ENCODE measurements around the gene ZNF3.

The ZNF3 gene

GRCh38 chr7:100088095-100088620, 6.6 kb upstream of the ZNF3 start:
- no peak for DNase-seq

GRCh38 chr7:100087055-100087750, 5.7 kb upstream of the ZNF3 start:
- no peak for DNase-seq

- DNase-seq = no peak
Observed at GRCh38 chr7:100085515-100085914, 4.0 kb upstream of the ZNF3 start.

DNA sequence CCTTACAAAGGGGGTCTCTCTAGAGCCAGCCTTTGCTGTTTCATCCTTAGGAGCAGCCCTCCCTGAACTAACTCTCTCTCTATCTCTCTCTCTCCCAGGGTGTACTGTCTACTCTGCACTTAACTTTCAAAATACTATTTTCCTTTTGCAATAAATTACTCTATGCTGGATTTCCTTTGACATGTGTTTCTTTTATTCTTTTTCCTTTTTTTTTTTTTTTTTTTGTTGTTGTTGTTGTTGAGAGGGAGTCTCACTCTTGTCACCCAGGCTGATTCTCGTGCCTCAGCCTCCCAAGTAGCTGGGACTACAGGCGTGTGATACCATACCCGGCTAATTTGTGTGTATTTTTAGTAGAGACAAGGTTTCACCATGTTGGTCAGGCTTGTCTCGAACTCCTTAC, 1.5 kb upstream of the ZNF3 start:
- DNase-seq = no peak

DNA sequence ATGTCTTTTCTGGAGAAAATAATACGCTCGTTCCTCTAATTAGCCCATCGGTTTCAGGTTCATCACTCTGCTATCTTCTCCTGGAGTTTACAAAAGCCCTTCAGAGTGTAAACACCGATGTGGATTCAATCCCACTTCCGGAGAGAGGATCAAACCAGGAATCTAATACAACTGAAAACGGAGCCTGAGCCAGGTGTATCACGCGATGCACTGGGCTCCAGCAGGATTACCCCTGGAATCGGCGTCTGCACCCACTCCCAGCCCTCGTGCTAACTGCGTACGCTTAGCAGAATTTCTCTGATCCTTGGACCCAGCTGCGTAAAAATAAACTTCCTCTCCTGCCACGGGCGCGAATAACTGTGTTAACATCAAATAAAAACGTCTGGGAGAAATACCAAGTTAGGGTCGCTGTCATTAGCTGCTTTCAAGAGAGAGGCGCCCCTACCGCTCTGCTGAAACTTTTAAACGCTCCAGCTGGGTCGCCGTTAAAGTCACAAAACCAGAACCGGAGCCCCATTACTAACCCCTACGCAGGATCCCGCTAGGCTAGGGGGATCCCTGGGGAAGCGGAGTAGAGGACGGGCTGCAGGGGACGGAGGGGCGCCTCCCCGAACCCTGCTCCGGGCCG, 502 bp downstream of the ZNF3 start:
- no peak for DNase-seq

GRCh38 chr7:100079024-100079560, 2.4 kb downstream of the ZNF3 start:
- no peak for DNase-seq

- no peak for DNase-seq
Observed at GRCh38 chr7:100077205-100077604, 4.3 kb downstream of the ZNF3 start.

DNA sequence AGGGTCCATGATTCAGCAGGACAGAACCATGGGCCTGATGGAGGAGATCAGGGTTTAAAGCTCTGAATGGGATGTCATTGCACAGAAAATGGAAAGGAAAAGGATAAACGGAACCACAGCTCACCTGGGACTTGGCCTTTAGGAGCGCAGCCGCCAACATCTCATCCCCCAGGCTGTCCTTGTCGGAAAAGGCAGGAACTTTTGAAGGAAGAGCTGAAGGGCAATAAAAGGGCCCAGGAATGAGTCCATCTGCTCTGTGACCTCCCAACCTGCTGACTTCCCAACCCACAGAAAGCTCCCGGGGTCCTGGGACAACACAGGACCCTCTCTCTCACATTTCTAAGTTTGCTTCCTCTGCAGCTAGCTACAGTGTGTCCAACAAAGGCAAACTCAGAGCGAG, 6.1 kb downstream of the ZNF3 start:
- DNase-seq = no peak

GRCh38 chr7:100074841-100075240, 6.7 kb downstream of the ZNF3 start:
- no peak for DNase-seq

GRCh38 chr7:100072462-100072861, 9.1 kb downstream of the ZNF3 start:
- DNase-seq = no peak

DNA sequence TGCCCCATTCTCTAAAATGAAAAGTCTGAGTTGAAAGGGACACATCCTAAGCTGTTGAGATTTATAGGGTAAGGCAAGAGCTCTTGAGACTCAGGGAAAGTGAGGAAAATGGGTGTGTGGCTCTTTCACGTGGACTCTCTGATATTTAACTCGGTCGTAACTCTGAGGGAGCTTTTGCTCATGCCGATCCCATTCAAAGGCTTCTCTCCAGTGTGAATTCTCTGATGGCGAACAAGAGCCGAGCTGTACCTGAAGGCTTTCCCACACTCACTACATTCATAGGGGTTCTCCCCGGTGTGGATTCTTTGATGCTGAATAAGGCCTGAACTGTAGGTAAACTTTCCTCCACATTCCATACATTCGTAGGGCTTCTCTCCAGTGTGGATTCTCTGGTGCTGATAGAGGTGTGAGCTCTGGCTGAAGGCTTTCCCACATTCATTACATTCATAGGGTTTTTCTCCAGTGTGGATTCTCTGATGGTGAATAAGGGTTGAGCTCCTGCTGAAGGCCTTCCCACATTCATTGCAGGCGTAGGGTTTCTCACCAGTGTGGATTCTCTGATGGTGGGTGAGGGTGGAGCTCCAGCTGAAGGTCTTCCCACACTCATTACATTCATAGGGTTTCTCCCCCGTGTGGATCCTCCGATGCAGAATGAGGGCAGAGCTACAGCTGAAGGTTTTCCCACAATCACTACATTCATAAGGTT, 10.4 kb downstream of the ZNF3 start:
- no peak for DNase-seq

DNA sequence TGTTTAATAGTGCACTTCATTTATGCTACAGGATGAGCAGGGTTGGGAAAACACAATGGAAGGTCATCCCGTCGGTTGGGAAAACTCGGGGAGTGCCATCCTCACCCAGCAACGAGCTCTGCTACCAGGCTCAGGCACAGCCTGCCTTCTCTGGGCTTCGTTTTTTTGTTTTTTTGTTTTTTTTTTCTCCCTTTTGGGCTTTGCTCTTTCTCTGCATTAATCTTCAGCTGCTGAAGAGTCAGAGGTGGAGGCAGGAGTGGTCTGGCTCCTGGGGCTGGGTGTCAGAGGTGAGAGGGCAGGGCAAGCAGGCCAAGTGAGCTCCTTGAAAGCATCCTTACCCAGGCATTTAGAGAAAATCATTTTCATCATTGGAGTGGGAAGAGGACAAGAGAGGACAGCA, 11.5 kb downstream of the ZNF3 start:
- no peak for DNase-seq

DNA sequence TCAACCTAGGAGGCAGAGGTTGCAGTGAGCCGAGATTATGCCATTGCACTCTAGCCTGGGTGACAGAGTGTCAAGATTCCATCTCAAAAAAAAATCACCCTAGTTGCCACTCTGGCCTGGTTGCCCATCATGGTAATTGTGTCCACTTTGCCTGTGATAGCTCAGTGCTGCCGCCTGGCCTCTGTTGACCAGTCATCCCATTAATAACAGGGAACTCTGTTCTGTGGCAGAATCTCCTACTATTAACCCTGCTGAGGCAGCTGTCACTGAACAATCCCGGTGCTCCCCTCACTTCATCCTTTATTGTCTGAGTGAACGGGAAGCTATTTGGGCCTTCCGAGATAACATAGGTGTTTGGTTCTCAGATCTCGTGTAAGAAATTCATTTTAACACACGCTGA, 14.6 kb downstream of the ZNF3 start:
- no peak for DNase-seq

DNA sequence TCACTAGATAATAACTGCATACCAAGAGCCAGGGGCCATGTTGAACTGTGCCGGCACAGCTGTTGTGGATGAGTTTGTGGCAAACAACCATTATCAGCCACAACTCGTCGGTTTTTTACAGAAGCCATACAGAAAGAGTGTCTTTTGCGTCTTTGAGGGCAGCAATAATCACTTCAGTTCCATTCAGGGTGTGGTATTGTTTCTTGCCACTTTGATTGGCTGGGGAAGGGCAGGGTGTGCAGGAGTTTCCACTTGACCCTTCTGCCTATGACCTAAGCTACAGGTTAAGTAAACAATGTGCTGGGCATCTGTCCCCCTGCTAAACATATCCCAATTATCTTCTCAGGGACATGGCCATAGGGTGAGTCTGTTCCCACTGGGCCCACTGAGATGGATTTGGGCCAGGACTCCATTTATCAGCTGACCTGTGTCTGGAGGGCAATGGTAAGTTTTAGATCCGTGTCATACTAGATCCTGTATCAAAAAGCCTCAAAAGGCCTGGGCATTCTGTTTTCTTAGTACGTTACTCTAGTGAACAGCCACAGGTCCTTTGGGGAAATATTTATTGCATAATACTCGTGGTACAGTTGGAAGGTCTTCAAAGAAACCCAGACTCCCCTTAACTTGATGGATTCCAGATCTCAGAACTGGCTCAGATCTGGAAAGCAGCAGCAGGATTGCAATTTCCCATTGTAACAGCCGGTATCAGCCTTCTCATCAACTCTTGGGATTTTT, 15.9 kb downstream of the ZNF3 start:
- no peak for DNase-seq

GRCh38 chr7:100064162-100064561, 17.4 kb downstream of the ZNF3 start:
- no peak for DNase-seq

- no peak for DNase-seq
Observed at GRCh38 chr7:100063376-100063775, 18.1 kb downstream of the ZNF3 start.

DNA sequence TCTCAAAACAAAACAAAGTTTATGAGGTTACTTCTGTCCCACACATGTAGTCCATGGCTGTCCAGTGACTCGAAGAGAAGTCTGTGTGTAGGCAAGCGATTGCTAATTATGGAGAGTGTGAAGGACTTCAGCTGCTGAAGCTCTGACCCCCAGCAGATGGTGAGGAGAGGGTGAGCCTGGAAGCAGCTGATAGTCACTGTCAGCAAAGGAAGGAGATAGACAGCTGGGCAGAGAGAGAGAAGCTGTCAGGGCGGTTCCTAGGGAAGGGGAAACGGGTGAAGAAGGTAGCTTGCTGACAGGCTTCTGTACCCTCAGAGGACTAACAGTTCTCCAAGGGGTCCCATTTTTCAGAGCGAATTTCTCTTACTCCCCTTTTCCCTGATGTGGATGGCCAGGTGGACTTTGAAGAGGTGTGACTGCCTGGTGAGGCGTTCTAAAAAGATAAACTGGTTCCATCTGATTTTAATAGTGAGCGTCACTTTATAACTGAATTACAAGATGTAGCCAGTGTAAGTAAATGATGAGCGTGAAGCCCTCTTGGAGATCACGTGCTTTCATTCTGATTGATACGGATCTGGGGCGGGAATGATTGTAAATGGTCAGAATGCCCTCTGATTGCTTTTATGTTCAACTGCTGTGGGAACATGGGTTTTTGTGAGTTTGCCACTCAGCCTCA, 19.9 kb downstream of the ZNF3 start:
- DNase-seq = no peak

GRCh38 chr7:100059251-100059739, 22.2 kb downstream of the ZNF3 start:
- no peak for DNase-seq

GRCh38 chr7:100057006-100057405, 24.5 kb downstream of the ZNF3 start:
- no peak for DNase-seq

- DNase-seq = no peak
Observed at GRCh38 chr7:100053215-100053614, 28.3 kb downstream of the ZNF3 start.

DNA sequence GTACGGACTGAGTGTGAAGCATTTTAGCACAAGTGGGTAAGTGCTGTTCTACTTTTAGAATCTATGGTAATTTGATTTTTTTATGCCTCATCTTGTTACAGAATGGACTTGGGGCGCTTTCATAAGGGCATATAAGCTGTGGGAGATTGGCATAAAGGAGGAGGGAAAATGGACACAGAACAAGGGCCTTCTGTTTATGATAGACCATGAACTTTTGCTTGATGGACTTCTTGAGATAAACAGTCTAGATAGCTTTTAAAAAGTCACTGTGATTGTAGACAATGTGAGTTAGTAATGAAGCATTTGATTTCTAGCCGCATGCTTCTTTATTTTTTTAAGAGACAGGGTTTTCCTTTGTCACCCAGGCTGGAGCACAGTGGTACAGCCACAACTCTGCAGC, 29.9 kb downstream of the ZNF3 start:
- no peak for DNase-seq
